Globus pallidus (tissue), 1 donor: Measurements from ENCODE around the gene RANGRF.
"Not testable (repeated sequence)": the region's sequence is repeated elsewhere in the genome, so short reads cannot be mapped to it uniquely, and the experiment has no call there.

Source experiments
- DNase-seq: peaks from one replicate; pipeline ENCODE4 v3.0.0-alpha.2; 2015; ENCODE audit warnings: low spot score

RANGRF gene, protein sequence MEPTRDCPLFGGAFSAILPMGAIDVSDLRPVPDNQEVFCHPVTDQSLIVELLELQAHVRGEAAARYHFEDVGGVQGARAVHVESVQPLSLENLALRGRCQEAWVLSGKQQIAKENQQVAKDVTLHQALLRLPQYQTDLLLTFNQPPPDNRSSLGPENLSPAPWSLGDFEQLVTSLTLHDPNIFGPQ

DNA sequence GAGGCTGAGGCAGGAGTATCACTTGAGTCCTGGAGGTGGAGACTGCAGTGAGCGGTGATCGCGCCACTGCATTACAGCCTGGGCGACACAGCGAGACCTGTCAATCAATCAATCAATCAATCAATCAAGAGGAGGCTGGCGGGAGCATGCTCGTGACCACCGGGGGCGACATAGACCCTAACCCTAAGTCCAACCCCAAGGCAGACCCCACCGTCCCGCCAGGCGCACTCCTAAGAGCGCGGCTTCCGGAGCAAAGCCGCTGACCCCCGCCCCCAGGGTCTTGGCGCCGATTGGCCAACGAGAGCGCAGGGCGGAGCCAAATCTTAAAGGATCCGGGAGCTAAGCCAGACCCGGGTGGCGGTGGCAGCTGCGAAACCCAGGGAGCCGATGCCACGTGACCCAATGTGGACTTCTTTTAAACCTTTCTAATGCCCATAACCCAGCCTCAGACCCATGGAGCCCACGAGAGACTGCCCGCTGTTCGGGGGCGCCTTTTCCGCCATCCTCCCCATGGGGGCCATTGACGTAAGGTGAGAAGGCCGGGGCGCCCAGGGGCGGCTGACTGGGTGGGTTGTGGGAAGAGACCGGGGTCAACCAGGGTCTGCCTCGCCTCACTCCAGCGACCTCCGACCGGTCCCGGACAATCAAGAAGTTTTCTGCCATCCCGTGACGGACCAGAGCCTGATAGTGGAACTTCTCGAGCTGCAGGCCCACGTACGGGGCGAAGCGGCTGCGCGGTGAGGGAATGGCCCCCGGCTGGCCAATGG lies at the start of gene RANGRF:
Gene RANGRF (plus strand): TSS at position 335 of the 767 bp plus-strand sequence. CDS start 119 bp downstream, at position 454.
- peak; percentile 89 for DNase-seq

DNA sequence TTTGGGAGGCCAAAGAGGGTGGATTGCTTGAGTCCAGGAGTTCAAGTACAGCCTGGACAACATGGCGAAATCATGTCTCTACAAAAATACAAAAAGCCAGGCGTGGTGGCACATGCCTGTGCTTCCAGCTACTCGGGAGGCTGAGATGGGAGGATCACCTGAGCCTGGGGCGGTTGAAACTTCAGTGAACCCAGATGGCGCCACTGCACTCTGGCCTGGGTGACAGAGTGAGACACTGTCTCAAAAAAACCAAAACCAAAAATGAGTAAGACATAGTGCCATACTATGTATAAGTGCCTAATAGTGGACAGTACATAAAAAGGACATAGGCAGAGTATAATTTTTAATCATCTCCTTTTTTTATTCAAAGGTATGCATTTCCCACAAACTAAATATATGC lies 44.6 kb upstream of the RANGRF start:
- DNase-seq = no peak

DNA sequence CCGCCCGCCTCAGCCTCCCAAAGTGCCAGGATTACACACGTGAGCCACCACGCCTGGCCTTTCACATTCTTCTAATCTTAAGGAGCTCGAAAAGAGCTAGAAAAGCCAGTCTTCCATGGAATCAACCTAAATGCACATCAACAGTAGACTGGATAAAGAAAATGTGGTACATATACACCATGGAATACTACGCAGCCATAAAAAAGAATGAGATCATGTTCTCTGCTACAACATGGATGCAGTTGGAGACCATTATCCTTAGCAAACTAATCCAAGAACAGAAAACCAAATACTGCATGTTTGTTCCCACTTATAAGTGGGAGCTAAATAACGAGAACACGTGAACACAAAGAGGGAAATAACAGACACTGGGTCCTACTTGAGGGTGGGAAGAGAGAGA lies 43.7 kb upstream of the RANGRF start:
- DNase-seq = no peak

DNA sequence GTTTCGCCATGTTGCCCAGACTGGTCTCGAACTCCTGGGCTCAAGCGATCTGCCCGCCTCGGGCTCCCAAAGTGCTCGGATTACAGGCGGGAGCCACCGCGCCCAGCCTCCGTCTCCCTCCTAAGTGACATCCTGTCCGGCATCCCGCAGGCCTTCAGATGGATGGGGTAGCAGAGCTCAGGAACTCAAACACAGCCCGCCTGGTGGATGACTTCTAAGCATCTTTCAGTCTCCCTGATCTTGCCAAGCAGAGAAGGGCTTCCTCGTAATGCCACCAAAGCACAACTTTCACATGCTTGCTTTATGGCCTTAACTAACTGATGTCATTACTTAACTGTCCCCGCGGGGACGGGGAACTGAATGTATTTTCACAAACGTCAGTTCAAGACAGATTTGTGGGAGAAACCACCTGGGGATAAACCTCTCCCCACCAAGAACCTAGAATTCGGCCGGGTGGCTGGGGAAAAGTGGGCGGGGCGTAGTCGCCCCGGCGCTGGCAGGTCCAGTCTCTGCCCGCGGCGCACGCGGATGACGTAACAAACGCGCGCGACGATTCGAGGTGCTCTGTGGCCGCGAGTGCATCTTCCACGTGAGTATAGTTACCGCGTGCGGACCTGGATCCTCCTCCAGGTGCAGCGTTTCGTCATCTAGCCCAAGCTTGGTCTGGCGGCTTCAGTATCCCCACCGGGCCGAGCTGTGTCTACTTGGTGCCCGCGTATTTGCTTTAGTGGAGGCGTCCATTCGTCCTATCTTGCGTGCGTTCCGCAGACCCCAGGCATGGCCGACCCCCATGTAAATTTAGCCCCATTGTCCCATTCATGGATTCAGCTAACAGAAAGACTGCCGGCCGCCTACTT lies 39.5 kb upstream of the RANGRF start, which contains the start of gene PFAS:
Gene PFAS (plus strand): TSS at position 539 of the 857 bp plus-strand sequence. CDS start 4,649 bp downstream, outside the sequence.
- peak; percentile 91 for DNase-seq

DNA sequence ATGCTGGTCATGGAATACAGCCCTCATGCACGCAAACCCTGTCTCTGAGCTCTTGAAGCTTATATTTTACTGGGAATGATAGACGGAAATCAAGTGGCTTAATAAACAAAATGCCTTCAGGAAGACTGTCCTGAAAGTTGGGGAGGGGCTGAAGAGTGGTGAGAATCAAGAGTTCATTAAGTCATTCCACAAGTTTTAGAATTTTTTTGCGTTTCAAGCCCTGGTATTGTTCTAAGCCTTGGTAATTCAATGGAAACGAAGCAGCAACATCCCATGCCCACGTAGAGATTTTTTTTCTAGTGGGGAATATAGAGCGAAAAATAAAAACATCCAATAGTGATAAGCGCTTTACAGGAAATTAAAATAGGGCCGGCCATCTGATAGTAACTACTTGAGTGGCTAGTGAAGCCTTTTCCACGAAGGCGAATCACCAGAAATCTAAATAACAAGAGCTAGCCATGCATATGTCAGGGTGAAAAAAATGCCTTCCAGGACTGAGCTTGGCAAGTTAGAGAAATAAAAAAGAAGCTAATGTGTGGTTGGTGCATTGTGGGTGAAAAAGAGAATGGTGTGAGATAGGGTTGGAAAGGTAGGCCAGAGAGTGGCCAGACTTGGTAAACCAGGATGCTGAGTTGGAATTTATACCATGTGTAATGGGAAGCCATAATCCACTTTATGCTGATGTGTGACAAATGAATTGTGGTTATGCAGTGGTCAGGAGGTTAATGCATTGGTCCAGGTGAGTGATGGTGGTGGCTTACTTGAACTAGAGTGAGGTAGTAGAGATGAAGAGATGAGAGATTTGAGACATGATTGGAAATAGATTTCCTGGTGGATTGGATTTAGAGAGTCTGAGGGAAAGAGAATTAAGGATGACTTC lies 38.6 kb upstream of the RANGRF start:
- no peak for DNase-seq

DNA sequence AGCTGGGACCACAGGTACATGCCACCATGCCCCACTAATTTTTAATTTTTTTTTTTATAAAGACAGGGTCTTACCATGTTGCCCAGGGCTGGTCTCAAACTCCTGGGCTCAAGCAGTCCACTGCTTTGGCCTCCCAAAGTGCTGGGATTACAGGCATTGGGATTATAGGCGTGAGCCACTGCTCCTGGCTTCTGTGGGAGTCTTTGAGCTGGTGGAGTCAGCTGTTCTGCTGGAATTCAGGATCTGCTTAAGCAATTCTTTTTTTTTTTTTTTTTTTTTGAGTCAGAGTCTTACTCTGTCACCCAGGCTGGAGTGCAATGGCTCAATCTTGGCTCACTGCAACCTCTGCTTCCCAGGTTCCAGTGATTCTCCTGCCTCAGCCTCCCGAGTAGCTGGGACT lies 37.1 kb upstream of the RANGRF start:
- not testable (repeated sequence) for DNase-seq

DNA sequence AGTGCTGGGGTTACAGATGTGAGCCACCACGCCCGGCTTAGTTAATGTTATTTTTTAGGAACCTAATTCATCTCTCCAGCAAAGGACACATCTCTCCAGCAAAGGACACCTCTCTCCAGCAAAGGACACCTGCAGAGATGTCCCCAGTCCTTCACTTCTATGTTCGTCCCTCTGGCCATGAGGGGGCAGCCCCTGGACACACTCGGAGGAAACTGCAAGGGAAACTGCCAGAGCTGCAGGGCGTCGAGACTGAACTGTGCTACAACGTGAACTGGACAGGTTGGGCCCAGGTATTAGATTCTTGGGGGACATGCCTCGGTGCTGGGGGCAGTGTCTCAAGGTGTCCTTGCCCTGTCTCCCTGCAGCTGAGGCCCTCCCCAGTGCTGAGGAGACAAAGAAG lies 34.7 kb upstream of the RANGRF start:
- DNase-seq = no peak

DNA sequence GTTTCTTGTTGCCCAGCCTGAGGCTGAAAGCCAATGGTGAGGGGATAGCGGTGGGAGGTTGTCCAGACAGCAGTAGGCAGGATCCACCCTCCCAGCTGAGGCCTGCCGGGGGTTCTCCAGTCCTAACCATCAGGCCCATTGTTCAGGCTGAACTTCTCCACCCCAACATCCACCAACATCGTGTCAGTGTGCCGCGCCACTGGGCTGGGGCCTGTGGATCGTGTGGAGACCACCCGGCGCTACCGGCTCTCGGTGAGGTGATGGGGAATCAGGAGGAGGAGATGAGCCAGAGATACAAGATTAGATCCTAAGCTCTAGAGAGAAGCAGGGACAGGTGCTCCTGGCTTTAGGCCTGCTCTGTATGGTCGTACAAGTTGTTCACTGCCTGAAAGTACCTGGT lies 33.6 kb upstream of the RANGRF start:
- DNase-seq = no peak

DNA sequence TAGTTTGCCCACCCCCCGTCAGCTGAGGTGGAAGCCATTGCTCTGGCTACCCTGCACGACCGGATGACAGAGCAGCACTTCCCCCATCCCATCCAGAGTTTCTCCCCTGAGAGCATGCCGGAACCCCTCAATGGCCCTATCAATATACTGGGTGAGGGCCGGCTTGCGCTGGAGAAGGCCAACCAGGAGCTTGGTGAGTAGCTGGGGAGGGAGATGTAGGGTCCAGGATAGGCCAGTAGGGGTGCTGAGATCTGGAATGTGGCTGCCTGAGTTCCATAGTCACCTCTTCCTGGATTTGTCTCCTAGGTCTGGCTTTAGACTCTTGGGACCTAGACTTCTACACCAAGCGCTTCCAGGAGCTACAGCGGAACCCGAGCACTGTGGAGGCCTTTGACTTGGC lies 33.0 kb upstream of the RANGRF start:
- no peak for DNase-seq

DNA sequence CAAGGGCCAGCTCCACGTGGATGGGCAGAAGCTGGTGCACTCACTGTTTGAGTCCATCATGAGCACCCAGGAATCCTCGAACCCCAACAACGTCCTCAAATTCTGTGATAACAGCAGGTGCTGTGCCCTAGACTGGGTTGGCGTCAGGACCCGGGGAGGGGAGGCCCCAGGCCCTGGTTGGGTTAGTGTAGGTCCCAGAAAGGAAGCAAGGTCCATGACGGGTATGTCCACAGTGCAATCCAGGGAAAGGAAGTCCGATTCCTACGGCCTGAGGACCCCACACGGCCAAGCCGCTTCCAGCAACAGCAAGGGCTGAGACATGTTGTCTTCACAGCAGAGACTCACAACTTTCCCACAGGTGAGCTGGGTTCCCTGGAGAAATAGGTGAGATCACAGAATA lies 32.2 kb upstream of the RANGRF start:
- no peak for DNase-seq

DNA sequence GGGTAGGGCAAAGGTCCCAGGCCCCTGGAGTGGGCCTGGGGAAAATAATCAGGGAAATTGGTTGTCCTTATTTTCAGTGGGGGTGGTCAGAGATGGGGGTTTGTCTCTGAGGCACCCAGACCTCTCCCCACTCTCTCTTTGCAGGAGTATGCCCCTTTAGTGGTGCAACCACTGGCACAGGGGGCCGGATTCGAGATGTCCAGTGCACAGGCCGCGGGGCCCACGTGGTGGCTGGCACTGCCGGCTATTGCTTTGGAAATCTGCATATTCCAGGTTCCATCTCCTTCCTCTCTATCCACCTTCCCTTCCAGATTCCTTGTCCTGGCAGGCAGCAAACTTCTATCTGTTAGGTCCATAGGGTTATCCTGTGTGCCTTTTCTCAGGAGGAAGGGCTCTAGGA lies 31.8 kb upstream of the RANGRF start:
- no peak for DNase-seq

DNA sequence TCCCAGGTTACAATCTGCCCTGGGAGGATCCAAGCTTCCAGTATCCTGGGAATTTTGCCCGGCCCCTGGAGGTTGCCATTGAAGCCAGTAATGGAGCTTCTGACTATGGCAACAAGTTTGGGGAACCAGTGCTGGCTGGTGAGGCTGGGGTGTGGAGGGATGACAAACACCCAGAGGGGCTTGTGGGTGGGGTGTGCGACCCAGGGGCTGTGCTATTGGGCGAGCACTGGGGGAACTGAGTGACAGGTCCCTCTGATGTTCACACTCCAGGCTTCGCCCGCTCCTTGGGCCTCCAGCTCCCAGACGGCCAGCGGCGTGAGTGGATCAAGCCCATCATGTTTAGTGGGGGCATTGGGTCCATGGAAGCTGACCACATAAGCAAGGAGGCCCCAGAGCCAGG lies 30.7 kb upstream of the RANGRF start:
- no peak for DNase-seq

DNA sequence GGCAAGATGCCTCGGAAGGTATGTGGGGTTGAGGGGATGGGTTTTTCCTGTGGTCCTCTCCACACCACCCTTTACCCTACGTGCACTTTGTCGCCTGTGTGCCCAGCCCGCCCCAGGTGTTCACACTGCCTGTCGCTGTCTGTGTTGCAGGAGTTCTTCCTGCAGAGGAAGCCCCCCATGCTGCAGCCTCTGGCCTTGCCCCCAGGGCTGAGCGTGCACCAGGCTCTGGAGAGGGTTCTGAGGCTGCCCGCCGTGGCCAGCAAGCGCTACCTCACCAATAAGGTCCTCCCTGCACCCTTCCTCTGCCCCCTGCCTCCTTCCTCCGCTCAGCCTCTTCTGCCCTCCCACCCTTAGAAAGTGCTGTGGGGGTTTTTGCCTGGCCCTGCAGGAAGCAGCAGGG lies 24.1 kb upstream of the RANGRF start:
- DNase-seq = no peak

DNA sequence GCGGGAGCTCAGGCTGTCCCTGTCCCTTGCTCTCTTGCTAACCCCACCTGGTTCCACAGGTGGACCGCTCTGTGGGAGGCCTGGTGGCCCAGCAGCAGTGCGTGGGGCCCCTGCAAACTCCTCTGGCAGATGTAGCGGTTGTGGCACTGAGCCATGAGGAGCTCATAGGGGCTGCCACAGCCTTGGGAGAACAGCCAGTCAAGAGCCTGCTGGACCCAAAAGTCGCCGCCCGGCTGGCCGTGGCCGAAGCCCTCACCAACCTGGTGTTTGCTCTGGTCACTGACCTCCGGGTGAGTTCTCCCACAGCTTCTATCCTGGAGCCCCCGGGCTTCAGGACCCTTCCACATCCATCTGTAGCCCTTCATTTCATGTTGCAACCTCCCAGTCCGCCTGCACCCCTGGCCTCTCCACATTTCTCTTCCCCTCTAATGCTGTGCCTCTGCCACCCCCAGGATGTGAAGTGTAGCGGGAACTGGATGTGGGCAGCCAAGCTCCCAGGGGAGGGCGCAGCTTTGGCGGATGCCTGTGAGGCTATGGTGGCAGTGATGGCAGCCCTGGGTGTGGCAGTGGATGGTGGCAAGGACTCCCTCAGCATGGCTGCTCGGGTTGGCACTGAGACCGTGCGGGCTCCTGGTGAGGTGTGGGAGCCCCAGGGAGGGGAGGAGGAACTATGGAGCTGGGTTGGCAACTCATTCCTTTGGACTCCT lies 23.5 kb upstream of the RANGRF start:
- no peak for DNase-seq

DNA sequence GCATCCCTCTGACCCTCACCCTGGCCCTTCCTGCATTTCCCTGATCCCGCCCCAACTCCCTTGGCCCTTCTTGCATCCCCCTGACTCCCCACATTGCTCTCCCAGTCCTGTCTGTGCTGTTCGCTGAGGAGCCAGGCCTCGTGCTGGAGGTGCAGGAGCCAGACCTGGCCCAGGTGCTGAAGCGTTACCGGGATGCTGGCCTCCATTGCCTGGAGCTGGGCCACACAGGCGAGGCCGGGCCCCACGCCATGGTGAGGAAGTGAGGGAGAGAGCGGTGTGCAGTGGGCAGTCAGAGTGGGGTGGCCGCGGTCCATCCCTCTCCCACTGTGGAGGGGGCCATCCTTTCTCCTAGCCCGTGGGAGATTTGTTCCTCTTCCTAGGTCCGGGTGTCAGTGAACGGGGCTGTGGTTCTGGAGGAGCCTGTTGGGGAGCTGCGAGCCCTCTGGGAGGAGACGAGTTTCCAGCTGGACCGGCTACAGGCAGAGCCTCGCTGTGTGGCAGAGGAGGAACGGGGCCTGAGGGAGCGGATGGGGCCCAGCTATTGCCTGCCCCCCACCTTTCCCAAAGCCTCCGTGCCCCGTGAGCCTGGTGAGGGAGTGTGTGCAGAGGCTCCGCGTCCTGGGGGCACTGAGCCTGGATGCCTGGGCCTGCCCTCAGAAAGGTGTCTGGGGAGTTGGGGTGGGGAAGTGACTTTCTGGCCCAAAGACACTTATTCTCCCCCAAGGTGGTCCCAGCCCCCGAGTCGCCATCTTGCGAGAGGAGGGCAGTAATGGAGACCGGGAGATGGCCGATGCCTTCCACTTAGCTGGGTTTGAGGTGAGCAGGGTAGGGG lies 21.6 kb upstream of the RANGRF start:
- no peak for DNase-seq

DNA sequence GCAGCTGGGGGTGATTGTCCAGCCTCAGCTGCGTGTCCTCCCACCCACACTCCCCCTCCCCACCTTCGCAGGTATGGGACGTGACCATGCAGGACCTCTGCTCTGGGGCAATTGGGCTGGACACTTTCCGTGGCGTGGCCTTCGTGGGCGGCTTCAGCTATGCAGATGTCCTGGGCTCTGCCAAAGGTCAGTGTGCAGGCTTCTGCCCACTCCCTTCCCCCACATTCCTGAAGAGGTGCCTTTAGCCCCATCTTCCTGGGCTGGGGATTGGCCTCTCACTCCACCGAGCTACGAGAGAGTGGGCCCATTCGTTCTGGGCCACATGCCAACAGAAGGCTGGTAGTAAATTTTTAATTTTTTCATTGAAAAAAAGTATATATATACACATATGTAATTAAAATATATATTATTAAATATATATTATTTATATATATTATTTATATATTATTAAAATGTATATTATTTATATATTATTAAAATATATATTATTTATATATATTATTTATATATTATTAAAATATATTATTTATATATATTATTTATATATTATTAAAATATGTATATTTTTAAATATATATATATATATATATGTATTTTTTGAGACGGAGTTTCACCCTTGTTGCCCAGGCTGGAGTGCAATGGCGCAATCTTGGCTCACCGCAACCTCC lies 20.9 kb upstream of the RANGRF start:
- no peak for DNase-seq

DNA sequence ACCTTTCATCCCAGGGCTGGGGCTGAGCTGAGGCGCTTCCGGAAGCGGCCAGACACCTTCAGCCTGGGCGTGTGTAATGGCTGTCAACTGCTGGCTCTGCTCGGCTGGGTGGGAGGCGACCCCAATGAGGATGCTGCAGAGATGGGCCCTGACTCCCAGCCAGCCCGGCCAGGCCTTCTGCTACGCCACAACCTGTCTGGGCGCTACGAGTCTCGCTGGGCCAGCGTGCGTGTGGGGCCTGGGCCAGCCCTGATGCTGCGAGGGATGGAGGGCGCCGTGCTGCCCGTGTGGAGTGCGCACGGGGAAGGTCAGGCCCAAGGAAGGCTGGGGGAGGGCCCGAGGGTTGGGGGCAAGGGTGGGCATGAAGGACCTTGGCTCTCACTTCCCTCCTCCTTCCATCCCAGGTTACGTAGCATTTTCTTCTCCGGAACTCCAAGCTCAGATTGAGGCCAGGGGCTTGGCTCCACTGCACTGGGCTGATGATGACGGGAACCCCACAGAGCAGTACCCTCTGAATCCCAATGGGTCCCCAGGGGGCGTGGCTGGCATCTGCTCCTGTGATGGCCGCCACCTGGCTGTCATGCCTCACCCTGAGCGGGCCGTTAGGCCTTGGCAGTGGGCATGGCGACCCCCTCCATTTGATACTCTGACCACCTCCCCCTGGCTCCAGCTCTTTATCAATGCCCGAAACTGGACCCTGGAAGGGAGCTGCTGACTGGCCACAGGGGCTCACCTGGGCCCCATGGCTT lies 19.7 kb upstream of the RANGRF start:
- DNase-seq = no peak

DNA sequence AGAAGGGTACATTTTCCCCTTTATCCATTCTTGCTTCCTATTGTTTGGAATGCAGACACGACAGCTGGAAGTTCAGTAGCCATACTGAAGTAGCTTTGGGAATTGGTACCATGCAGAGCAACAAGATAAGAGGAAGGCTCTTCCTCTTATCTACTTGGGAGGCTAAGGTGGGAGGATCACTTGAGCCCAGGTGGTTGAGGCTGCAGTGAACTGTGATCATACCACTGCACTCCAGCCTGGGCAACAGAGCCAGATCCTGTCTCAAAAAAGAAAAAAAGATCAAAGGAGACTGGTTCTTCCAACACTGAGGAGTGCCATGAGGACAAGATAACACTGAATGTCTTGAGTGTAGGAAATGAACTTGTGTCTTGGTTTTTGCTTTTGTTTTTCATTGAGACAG lies 16.0 kb upstream of the RANGRF start:
- DNase-seq = no peak

DNA sequence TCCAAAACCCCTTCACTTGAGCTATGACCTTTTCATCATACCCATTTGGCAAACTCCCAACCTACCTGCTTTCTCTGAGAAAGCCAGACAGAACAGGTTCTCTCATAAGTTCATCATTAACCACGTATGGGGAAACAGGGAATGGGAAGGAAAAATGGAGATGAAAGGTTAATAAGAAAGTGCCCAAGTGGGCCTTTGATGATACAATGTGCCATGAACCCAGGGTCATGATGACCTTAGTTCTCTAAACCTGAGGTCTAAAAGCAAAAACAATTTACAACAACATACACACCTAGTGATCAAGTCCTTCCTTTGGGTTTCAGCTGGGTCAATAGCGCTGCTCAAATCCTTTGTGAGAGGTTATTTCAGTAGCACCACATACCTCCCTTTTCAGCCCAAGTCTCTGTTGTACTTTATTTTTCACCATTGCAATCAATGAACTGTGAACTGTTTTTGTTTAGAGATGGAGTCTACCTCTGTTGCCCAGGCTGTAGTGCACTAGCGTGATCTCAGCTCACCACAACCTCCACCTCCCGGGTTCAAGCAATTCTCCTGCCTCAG lies 14.5 kb upstream of the RANGRF start:
- DNase-seq = no peak
